Stimulated activated CD8-positive, alpha-beta memory T cell treated with anti-CD3 and anti-CD28 coated beads, Interleukin-2, amount 100 ng/mL, for 48 hours (primary cell): Measurements from ENCODE around the gene DTX3L.

Experiments
- DNase-seq, 2 donors: peaks; one replicate each; pipeline ENCODE4 v3.0.0-alpha.2; 2020; ENCODE audit warnings: low read depth in 2 of 2

Gene DTX3L

DNA sequence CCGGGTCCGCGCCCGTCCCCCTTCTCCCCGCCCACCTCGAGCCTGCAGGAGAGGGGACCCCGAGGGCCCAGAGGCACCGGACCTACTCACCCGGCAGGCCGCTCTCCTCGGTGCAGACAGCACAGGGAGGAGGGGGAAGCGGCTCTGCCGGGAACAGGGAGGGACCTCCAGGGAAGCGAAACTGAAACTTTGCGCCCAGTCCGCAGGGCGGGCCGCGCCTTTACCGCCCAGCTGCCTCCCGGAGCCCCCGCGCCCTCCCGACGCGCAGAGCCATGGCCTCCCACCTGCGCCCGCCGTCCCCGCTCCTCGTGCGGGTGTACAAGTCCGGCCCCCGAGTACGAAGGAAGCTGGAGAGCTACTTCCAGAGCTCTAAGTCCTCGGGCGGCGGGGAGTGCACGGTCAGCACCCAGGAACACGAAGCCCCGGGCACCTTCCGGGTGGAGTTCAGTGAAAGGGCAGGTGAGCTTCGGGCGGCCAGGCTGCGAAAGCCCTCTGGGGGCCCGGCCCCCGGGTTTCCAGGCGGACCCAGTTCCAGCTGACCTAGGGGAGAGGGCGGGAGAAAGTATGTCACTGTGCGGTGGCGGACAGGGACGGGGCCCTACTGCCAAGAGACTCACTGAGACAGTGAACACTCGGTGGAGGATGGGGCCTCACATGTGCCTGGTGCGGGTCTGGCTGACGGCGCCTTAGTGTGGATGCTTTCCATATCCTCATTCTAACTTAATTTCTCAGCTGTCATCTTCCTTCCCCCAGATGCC, at the start of gene DTX3L, which contains the start of gene PARP9:
TSS of gene DTX3L (plus strand) at position 184 of the 758 bp plus-strand sequence. CDS start at position 273, 89 bp downstream.
TSS of gene PARP9 (minus strand) at position 146 of the 758 bp plus-strand sequence. CDS start 4,680 bp downstream, outside the sequence.
- peak; percentile 57 to 66 for DNase-seq

DNA sequence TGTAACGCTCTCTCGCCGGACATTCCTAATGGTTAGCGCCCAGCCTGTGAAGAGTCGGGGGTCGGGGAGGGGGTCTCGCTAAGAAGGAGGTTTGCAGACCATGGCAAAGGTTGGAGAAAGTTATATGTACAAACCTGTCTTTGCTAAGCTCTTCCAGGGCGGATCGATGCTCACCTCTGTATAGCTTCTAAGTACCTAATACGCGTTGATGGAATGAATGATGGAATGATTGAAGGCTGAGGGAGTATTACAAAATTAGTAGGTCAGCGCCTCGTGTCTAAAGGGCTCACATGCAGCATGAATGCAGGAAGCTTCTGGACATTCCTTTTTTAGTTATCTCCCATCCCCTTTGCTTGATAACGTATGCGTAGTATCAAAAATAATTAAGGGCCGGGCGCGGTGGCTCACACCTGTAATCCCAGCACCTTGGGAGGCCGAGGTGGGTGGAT, 49.1 kb upstream of the DTX3L start:
- DNase-seq, result no peak

DNA sequence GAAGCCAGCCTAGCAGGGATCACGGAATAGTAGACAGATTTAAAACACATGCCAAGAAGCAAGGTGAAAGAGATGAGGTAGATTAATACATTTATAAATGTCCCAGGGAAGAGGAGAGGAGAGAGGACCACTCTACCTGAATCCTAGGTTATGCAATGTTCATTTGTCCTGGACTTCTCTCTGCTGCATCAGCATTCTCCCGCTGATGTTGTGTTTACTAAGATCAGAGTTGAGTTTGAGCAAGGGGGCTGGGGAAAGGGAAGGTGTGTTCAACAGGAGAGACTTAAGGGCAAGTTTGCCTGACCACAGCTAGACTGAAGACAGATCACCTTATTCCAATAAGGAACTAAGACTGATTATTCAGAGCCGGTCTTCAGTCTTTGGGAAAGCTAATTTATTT, 48.3 kb upstream of the DTX3L start:
- DNase-seq, result no peak

DNA sequence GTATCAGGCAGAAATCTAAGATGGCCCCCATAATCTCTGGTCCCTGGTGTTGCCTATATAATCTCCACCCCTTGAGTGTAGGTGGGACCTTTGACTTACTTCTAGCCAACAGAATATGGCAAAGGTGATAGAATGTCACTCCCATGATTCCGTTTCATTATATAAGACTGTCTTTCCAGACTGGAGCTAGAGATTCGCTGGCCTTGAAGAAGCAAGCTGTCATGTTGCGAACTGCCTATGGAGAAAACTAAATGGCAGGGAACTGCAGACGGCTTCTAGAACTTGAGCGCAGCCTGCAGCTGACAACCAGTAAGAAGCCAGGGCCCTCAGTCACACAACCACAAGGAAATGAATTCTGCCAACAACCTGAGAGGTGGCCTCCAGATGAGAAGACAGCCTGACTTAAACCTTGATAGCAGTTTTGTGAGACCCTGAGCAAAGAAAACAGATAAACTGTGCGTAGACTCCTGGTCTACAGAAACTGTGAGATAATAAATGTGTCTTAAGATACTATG, 47.2 kb upstream of the DTX3L start:
- no peak for DNase-seq

DNA sequence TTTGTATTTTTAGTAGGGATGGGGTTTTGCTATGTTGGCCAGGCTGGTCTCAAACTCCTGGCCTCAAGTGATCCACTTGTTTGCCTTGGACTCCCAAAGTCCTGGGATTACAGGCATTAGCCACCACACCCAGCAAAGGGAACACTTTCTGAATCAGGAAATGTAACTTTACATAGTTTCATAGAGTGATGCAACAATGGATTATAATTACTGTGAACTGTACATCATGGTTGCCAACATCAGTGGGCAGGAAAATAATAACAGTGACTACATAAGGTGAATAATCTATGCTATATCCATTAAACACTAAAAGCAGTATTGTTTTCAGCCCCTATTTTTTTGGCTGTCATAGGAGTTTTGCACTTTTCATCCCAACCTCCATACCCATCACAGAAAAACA, 44.4 kb upstream of the DTX3L start:
- DNase-seq, result no peak

DNA sequence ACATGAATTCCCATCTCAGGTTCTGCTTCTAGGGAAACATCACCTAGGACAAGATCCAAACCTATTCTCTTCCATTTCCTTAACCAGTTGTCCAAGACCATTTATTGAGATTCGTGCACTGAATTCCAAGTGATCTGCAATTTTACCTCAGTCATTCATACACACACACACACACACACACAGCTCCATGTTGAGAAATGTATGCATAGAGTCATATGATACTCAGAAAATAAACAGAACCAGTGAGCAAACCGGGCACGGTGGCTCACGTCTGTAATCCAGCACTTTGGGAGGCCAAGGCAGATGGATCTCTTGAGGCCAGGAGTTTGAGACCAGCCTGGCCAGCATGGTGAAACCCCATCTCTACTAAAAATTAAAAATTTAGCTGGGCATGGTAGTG, 43.3 kb upstream of the DTX3L start:
- DNase-seq, result no peak

DNA sequence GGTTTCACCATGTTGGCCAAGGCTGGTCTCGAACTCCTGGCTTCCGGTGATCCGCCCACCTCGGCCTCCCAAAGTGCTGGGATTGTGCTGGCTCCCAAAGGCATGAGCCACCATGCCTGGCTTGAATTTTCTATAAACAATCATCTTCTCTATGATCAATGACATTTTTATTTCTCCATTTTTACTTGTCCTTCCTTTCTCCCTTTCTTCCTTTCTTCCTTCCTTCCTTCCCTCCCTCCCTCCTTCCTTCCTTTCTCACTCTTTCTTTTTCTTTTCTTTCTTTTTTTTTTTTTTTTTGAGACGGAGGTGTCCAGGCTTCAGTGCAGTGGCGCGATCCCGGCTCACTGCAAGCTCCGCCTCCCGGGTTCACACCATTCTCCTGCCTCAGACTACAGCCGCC, 40.8 kb upstream of the DTX3L start:
- DNase-seq, result no peak

DNA sequence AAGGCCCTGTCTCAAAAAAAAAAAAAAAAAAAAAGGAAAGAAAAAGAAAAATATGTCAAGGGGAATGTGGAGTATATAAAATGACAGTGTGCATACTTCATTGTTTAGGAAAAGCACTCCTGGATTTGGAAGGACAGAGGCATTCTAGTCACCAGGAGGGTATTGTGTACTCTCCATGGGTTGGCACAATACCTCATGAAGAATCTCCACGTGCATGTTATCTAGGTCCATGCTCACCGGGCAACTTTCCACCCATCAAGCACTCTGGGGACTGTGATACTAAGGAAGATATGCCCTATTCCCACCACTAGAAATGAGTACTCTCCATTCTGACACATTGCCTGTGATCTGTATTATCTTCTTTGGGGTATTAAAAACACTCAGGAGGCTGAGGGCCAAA, 34.0 kb upstream of the DTX3L start:
- no peak for DNase-seq

DNA sequence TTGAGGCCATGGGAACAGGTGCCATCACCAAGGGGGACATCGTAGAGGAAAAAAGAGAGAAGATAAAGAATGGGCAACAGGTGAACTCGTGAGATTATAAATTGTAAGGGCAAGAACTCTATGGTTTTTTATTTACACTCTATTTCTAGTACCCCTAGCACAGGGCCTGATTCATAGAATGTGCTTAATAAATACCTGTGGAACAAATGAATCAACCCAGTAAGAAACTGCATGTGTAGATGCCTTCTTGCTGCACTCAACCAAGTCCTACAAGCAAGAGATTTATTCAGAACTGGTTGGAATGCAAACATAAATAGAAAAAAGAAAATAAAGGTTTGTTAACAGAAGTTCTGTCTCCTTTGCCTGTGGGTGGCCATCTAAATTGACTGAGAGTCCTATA, 30.7 kb upstream of the DTX3L start:
- no peak for DNase-seq

DNA sequence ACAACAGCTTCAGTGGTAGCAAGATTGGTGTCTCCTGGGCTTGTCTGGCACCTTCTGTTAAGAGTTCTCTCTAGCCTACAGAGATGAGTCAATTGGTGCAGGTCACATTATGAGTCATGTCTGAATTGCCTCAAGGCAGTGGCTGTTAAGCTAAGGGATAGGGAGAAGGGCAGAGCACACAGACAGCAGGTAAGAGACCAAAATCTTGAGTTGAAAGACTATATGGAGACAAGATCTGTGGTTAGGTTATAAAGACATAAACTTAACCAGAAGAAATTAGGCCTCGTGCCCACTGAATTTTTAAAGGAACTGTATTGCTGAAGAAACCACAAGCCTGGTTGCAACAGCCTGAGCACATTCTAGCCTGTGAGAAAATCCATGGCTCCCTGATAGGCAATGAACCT, 30.2 kb upstream of the DTX3L start:
- peak in 1 of 2 donors; percentile 15 for DNase-seq

DNA sequence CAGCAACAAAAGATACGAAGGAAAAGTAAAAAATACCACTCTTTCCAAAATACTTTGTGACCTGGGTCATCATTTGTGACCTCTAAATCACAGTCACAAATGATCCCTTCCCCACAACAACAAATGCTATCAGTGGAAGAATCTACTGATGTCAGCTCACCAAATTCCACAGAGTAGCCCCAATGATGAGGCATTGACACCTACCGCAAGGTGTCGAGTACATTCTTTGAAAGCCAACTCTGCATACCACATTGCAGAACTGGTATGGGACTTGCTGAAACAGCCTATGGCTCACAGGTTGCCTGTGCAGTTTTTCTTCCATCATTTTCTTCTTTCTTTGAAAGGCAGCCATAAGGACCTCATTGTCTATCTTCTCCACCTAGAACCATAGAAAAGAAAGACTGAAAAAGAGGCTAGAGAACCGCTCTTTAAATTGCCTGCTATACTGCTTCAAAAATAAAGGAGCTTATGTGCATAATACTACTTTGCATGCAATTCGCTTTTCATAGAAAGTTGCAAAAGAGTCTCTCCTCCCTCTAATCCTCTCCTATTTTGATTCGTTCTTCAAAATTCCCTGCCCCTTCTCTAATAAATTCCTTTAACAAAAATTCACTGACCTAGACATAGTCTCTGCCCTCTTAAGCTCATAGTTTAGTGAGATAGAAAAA, 28.0 kb upstream of the DTX3L start:
- DNase-seq, result no peak

DNA sequence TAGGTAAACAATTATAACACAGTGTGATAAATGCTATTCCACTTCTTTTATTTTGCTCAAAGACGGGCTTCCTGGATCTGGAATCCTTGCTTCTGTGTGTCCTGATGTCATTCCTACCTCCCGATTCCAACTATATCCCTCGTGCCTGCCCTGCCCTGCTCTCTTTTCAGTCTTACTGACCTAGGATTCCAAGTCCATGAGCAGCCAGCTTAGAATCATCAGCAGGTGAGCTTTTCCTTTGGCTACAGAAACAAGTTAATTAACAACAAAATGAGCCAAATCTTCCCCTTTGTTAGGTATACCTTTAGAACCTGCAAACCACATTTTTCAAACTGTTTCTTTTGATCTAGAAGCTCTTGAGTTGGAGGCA, 27.5 kb upstream of the DTX3L start:
- DNase-seq, result no peak

DNA sequence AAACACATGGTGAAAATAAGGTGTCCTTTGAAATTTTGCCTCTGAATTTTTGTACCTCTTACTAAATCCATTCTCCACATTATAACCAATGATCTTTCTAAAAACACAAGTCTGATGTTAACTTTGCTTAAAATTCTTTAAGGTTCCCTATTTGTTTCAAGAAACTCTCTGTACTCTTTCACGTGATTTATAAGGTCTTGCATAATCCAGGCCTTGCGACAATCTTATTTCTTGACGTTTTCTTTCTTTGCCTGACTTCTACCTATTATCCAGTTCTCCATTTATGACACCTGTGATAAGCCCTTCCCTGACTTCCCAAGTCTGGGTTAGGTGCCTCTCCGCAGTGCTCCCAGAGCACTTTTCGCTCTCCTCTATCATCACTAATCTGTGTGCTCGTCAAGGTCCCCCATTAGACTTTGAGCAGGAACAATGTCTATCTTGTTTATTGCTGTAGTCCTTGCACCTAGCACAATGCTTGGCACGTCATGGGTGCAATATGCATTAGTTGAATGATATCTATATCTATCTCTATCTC, 25.1 kb upstream of the DTX3L start:
- DNase-seq, result no peak

DNA sequence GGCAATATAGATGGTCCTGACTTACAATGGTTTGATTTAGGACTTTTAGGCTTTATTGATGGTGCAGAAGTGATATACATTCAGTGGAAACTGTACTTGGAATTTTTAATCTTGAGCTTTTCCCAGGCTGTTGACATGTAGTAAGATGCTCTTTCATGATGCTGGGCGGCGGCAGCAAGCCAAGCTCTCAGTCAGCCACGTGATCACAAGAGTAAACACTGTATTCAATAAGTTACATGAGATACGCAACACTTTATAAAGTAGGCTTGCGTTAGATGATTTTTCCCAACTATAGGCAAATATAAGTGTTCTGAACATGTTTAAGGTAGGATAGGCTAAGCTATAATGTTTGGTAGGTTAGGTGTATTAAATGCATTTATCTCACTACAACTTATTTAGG, 18.0 kb upstream of the DTX3L start:
- no peak for DNase-seq

DNA sequence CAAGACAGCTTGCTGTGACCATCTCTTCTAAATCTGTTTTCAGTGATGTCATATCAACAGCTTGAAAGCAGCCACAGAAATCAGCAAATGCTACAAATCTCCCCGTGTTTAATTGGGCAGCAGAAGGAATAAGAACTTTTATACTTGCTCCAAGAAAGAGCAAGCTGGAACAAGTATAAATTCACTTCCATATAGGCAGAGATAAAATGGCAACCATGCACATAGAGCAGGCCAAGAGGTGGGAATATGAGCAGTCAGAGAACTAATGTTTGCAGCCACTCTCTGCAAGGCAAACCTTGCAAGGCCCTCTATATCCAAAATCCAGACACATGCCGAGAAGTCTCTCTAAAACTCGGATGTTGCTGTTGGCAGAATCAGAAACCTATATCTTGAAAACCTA, 16.1 kb upstream of the DTX3L start:
- DNase-seq, result no peak

DNA sequence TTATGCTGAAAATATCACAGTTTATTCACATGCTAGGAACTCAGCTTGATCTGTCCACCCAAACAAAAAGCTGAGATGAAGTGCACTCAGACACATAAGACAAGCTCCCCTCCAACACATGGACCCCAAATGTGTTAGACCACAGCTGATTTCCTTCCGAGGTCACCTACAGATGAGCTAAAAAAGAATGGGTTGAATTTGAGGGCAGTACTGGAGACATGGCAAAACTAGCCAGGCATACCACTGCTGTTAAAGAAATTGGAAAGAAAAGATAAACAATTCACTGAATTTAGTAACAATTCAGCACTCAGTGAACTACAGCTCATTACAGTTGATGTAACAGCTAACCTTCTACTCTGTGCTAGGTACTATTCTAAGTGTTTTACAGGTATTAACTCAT, 15.5 kb upstream of the DTX3L start:
- no peak for DNase-seq

DNA sequence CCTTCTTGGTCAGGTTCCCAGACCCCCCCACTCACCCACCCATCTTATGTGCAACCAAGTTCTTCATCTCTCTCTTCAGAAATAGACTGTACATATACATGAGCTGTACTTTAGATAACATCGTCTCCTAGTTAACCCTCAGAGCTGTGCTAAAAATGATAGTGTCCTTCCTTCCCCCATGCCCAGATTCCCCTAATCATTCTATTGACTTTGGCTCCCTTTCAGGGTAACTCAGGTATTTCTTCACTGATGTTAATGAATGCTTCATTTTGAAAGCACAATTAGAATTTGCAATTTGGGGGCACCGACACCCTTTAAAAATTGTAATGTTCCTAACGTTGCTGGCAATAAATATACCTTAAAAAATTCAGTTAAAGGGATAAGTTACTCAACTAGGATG, 11.0 kb upstream of the DTX3L start:
- no peak for DNase-seq

DNA sequence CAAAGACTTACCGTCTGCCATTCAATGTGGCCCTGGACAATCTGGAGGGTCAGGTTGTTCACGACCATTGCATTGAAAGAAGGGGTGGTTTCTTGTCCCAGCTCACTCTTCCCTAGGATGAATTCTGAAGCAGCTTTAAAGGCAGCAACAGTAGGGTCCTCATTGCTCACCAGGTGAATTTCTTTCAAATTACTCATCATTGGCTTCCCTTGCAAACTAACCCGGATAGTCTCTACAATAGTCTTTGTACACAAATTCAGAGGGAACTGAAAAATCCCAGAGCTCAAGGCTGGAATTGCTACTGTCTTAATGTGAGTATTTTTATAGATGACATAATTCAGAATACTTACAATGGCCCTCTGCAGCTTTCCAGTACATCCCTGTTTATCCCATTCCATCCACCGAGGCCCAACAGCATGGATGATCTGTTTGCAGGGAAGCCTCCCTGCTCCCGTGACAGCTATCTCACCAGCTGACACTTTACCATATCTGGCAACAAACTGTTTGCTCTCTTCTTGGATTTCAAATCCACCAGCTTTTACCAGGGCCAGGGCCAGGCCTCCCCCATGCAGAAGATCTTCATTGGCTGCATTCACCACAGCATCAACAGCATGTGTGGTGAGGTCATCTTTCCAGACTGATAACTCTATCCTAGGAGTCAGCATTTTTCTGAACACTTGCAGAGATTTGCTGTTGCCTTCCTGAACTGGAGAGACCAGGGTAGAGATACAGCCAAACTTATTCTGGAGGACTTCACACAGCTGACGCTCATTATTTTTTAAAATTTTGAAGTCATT, 8.7 kb upstream of the DTX3L start:
- no peak for DNase-seq

DNA sequence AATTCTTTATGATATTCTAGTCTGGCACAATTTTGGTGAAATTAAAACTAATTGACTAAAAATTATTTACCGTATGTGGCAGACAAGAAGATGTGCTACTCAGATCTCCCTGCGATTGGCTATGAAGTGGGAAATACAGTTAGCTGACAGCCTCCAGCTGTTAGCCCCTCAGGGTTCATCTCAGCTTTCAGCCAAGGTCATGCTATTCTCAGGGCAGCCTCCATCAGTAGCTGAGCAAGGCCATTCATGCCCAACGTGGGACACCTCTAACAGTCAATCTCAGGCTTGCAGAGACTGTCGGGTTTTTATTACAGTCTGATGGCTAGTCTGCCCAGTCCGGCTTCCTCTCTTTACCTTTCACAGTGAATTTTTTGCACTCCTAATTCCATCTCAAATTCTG, 6.8 kb upstream of the DTX3L start:
- DNase-seq, result no peak

DNA sequence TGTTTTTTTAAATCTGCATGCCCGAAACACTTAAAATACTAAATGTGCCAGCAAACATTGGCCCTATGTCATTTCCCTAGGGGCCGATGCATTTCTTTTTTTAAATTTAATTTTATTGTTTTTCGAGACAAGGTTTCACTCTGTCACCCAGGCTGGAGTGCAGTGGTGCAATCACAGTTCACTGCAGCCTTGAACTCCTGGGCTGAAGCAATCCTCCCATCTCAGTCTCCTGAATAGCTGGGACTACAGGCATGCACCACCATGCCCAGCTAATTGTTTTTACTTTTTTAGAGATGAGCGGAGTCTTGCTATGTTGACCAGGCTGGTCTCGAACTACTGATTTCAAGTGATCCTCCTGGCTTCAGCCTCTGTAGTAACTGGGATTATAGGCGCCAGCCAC, 5.5 kb upstream of the DTX3L start:
- DNase-seq, result no peak

DNA sequence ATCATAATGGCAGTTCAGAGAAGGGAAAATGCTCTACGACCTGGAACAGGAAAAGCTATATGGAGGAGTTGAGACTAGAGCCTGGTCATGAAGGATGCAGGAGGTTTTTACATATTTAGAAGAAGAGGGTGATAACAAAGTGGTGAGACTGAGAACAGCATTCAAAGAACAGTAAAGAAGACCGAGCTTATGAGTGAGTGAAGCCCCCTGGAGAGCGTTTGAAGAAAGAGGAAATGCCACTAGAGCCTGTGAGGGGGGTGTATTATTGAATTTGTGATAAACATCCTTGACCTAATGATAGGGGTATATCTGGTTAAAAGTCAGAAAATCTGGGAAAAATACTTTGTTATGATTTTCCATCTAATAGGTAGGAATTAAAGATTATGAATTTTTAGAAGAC, 4.2 kb upstream of the DTX3L start:
- DNase-seq, result no peak

DNA sequence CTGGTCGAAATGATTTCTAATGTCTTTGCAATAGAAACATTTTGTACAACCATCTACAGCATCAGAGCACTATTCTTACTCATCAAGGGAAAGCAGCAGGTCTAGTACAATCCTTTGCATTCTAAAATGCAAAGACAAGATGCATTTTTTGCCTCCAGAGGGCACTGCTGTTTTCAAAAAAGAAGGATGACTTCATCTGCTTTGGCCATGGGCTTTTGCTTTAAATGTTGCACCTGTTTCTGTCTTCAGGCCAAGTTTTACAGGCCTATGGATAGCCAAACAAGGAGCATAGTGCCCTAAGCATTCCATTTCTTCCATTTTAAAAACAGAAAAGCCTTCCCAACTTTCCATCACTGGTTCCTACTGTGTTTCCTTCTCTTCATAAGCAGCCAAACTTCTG, 3.5 kb upstream of the DTX3L start:
- peak in 1 of 2 donors; percentile 8 for DNase-seq
